GM23338 (cell line): ENCODE data around the gene VAV3.

ENCODE experiments used
- CREB1 ChIP-seq: fragments of 250-450 bp; sonication (Bioruptor Pico); IDR thresholded peaks from 2 replicates; pipeline ENCODE4 v1.5.0; 2020; ENCODE audit warnings: low read depth, mild to moderate bottlenecking, moderate library complexity
- ETS1 ChIP-seq: IDR thresholded peaks from 2 replicates; pipeline ENCODE4 v1.6.1; 2016; ENCODE audit warnings: antibody characterized with exemption
- EZH2 ChIP-seq: fragments of 200-600 bp; sonication (generic); IDR thresholded peaks from one replicate; pipeline ENCODE4 v1.8.0; 2017; ENCODE audit warnings: antibody characterized with exemption, mild to moderate bottlenecking, low read depth; ENCODE audit not compliant: unreplicated experiment
- EZH2phosphoT487 ChIP-seq: fragments of 200-600 bp; sonication (generic); IDR thresholded peaks from one replicate; pipeline ENCODE4 v1.8.1; 2018; ENCODE audit warnings: antibody characterized with exemption; ENCODE audit not compliant: unreplicated experiment
- JUNB ChIP-seq: IDR thresholded peaks from one replicate; pipeline ENCODE4 v1.6.1; 2016; ENCODE audit warnings: antibody characterized with exemption; ENCODE audit not compliant: unreplicated experiment
- POLR2AphosphoS5 ChIP-seq: IDR thresholded peaks from 2 replicates; pipeline ENCODE4 v1.6.1; 2016; ENCODE audit warnings: antibody characterized with exemption, low read depth
- STAT1 ChIP-seq: IDR thresholded peaks from one replicate; pipeline ENCODE4 v1.6.1; 2016; ENCODE audit warnings: antibody characterized with exemption; ENCODE audit not compliant: unreplicated experiment
- ZNF114 ChIP-seq: fragments of 250-450 bp; sonication (Bioruptor Pico); IDR thresholded peaks from 2 replicates; pipeline ENCODE4 v1.5.0; 2020; ENCODE audit warnings: mild to moderate bottlenecking, moderate library complexity
- ZNF462 ChIP-seq: fragments of 250-450 bp; sonication (Bioruptor Pico); IDR thresholded peaks from 2 replicates; pipeline ENCODE4 v1.5.0; 2020; ENCODE audit warnings: mild to moderate bottlenecking, moderate library complexity
- TF ChIP-seq, protein P1 (sequence below), 2 experiments: fragments of 200-600 bp in 1 of 2; sonication (generic) in 1 of 2; conservative IDR thresholded peaks; 2 replicates each; pipeline versions ENCODE4 v1.5.1 to v1.6.1; 2016 to 2017; ENCODE audit warnings: antibody characterized with exemption in 2 of 2, low read depth in 2 of 2, mild to moderate bottlenecking in 2 of 2, moderate library complexity in 1 of 2
- TF ChIP-seq, protein P2 (sequence below): IDR thresholded peaks from one replicate; pipeline ENCODE4 v1.6.1; 2018; ENCODE audit warnings: antibody characterized with exemption; ENCODE audit not compliant: unreplicated experiment

DNA sequence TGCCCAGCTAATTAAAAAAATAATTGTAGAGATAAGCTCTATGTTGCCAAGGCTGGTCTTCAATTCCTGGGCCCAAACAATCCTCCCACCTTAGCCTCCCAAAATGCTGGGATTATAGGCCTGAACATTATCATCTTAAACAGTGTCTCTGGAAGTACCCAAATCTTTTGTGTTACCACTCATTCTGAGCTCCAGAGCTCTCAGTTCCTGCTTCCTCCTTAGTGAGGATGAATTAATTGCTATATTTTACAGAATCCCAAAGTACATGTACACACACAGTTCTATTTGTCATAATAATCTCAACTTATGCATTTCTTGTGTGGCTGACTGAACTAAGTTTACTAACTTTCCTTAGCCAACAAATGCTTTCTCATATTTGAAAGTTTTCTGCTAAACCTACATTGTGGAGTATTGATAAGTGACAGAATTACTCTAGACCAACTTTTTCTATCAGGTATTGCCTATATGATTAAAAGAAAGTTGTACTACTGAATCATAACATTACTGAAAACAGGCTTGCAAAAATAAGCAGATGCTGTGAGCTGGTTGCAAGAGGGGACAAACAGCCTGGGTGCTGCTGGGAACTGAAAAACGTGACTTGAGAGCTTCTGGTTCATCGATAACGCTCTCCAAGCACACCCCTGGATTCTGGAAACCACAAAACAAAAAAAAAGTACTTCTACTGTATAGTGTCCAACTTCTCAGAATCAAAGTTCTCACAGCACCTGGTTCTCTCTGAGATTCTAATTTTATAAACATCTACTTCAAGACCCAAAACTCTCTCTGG lies 15.3 kb downstream of the VAV3 start:
- TF ChIP-seq, protein P1, sequence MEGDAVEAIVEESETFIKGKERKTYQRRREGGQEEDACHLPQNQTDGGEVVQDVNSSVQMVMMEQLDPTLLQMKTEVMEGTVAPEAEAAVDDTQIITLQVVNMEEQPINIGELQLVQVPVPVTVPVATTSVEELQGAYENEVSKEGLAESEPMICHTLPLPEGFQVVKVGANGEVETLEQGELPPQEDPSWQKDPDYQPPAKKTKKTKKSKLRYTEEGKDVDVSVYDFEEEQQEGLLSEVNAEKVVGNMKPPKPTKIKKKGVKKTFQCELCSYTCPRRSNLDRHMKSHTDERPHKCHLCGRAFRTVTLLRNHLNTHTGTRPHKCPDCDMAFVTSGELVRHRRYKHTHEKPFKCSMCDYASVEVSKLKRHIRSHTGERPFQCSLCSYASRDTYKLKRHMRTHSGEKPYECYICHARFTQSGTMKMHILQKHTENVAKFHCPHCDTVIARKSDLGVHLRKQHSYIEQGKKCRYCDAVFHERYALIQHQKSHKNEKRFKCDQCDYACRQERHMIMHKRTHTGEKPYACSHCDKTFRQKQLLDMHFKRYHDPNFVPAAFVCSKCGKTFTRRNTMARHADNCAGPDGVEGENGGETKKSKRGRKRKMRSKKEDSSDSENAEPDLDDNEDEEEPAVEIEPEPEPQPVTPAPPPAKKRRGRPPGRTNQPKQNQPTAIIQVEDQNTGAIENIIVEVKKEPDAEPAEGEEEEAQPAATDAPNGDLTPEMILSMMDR (conservative IDR thresholded peaks at IDR 0.05; ENCODE audit: low read depth in 2 of 2), result no peak
- TF ChIP-seq ZNF462 (CRISPR knock-in tag) (no peak), JUNB (no peak), POLR2AphosphoS5 (no peak), EZH2phosphoT487 (no peak), EZH2 (no peak), ETS1 (no peak), ZNF114 (CRISPR knock-in tag) (no peak), CREB1 (CRISPR knock-in tag) (no peak), STAT1 (no peak)
- TF ChIP-seq, protein P2, sequence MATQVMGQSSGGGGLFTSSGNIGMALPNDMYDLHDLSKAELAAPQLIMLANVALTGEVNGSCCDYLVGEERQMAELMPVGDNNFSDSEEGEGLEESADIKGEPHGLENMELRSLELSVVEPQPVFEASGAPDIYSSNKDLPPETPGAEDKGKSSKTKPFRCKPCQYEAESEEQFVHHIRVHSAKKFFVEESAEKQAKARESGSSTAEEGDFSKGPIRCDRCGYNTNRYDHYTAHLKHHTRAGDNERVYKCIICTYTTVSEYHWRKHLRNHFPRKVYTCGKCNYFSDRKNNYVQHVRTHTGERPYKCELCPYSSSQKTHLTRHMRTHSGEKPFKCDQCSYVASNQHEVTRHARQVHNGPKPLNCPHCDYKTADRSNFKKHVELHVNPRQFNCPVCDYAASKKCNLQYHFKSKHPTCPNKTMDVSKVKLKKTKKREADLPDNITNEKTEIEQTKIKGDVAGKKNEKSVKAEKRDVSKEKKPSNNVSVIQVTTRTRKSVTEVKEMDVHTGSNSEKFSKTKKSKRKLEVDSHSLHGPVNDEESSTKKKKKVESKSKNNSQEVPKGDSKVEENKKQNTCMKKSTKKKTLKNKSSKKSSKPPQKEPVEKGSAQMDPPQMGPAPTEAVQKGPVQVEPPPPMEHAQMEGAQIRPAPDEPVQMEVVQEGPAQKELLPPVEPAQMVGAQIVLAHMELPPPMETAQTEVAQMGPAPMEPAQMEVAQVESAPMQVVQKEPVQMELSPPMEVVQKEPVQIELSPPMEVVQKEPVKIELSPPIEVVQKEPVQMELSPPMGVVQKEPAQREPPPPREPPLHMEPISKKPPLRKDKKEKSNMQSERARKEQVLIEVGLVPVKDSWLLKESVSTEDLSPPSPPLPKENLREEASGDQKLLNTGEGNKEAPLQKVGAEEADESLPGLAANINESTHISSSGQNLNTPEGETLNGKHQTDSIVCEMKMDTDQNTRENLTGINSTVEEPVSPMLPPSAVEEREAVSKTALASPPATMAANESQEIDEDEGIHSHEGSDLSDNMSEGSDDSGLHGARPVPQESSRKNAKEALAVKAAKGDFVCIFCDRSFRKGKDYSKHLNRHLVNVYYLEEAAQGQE, result no peak
